Medulla oblongata (tissue), 1 donor: ENCODE measurements around the gene OBSCN.

Source experiments
- DNase-seq: peaks from one replicate; pipeline ENCODE4 v3.0.0-alpha.2; 2015; ENCODE audit errors: extremely low spot score

The OBSCN gene

DNA sequence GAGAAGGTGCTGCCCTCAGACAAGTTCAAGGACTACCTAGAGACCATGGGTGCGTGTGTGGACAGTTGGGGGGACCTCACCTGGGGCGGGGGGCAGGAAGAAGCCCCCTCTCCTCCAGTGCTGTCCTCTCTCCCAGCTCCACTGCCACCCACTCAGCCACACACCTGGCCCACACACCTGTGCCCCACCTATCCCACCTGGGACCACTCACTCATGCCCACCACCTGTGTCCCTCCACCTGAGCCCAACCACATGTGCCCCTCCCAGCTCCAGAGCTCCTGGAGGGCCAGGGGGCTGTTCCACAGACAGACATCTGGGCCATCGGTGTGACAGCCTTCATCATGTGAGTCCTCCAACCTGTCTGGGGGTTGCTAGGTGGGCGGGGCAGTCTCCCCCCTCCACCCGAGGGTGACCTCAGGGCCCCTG lies 169.8 kb downstream of the OBSCN start:
- DNase-seq = no peak

DNA sequence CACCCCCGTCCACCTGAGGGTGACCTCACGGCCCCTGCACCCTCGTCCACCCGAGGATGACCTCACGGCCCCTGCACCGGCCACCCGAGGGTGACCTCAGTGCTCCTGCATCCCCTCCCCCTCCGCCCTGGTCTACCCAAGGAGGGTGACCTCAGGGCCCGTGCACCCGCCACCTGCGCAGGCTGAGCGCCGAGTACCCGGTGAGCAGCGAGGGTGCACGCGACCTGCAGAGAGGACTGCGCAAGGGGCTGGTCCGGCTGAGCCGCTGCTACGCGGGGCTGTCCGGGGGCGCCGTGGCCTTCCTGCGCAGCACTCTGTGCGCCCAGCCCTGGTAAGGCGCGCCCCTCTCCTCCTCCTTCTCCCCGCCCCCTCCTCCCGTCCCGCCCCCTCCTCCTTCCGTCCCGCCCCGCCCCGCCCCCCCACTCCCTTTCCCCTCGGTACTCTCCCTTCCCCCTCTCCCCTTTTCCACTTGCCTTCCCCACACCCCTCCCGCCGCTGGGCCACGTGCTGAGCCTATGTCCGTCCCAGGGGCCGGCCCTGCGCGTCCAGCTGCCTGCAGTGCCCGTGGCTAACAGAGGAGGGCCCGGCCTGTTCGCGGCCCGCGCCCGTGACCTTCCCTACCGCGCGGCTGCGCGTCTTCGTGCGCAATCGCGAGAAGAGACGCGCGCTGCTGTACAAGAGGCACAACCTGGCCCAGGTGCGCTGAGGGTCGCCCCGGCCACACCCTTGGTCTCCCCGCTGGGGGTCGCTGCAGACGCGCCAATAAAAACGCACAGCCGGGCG lies 170.4 kb downstream of the OBSCN start:
- DNase-seq = peak; percentile 57

DNA sequence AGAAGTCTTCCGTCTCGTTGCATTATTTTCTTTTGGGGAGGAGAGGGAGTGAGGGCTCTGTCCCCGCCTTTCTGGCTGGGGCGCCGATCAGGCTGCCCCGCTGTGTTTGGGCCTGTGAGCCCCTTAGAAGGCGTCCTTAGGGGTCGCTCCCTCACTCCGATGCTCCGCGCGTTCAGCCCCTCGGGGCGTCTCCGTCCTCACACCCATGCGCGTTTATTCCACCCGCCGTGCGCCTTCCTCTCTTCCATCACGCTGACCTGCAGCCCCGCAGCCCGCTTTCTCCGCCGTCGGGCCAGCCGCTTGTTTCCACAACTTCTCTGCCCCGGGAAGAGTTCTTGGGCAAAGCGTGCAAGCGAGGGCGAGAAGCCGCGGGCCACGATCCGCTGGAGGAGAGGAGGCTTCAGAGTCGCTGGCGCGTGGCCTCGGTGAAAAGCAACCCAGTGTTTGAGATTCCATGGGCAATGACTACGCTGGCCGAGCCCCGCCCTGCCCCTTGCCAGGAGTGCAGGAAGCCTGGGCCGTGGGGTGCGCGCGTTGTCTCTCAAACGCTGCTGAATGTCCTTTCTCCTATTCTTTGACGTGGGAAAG lies 171.1 kb downstream of the OBSCN start:
- no peak for DNase-seq

DNA sequence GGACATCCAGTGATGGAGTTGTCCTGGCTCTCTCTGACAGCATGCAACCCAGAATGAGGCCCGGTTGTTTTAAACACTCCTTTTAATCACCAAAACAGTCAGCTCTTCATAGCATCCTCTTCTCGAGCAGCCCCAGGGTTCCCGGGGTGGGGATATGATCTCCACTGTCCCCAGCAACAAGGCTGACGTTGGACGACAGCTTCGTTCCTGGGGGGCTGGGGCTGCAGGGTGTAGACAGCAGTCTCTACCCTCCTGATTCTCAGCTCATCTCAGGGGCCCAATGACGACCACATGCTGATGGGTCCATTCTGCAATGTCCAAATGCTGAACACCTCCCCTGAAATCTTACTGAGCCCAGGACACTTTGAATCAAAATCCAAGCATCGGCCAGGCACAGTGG lies 171.8 kb downstream of the OBSCN start:
- DNase-seq = no peak

DNA sequence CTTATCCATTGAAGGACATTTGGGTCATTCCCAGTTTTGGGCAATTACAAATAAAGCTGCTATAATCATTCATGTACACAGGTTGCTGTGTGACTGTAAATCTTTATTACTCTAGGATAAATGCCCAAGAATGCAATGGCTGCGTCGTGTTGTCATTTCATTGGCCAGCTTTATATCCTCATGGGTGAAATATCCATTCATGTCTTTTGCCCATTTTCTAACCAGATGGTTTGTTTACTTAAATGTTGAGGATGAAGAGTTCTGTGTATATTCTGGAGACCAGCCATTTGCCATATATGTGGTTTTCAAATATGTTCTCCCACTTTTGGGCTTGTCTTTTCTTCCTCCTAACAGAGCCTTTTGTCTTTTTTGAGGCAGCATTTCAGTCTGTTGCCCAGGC lies 173.5 kb downstream of the OBSCN start:
- no peak for DNase-seq

GRCh38 chr1:228383773-228384172 lies 175.9 kb downstream of the OBSCN start:
- no peak for DNase-seq

DNA sequence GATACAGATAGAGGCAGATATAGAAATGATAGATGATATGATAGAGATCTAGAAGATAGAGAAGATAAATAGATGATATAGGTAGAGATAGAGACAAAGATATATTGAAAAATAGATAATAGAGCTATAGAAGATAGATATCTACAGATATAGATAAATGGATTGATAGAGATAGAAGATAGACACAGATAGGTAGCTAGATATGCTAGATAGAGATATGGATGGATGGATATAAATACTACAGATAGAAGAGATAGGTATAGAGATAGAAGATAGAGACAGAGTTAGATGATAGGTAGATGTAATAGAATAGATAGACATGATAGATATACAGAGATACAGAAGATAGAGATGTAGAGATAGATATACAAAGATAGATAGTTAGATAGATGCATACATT lies 177.4 kb downstream of the OBSCN start:
- no peak for DNase-seq

DNA sequence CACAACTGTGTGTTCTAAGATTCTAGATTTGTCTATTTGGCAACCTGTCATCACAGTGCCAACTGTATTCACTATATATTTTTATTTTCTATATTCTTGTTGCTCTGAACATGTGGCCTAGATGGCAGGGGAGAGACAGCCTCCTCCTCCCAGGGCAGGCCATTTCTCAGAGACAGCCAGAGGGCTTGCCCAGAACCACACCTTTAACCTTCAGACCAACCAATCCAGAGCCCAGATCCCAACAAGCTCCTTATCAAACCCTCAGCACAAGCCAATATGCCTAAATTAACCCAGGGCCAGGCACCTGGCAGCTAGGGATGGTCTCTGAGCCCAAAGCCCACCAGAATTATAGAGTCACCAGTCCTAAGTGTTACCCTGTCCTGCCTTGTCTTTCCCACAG lies 179.5 kb downstream of the OBSCN start:
- DNase-seq = no peak

GRCh38 chr1:228390649-228391048 lies 182.8 kb downstream of the OBSCN start:
- DNase-seq = no peak

GRCh38 chr1:228391411-228392020 lies 183.7 kb downstream of the OBSCN start:
- no peak for DNase-seq

GRCh38 chr1:228392111-228392936 lies 184.5 kb downstream of the OBSCN start:
- DNase-seq = no peak

DNA sequence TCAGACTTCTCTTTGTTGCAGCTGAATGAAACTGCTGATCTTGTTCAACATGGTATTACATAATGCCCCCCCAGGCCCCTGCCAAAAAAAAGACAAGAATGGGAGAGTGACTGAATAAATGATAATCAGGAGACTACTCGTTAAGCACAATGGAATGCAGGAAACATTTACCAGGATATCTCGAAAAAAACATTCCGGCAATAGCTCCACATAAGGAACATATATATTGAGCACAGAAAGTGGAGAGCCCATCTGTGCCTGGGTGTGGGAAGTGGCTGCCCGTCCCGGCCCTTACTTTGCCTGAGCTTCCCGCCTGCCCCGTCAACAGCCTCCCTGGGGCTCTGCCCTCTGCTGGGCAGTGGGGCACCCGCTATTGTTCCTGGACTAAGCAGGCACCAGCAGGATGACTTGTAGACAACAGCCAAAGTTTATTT lies 185.4 kb downstream of the OBSCN start:
- DNase-seq = peak; percentile 37

GRCh38 chr1:228393811-228394570 lies 186.1 kb downstream of the OBSCN start:
- no peak for DNase-seq

- DNase-seq = no peak
Observed at GRCh38 chr1:228394571-228395394, 186.9 kb downstream of the OBSCN start.

DNA sequence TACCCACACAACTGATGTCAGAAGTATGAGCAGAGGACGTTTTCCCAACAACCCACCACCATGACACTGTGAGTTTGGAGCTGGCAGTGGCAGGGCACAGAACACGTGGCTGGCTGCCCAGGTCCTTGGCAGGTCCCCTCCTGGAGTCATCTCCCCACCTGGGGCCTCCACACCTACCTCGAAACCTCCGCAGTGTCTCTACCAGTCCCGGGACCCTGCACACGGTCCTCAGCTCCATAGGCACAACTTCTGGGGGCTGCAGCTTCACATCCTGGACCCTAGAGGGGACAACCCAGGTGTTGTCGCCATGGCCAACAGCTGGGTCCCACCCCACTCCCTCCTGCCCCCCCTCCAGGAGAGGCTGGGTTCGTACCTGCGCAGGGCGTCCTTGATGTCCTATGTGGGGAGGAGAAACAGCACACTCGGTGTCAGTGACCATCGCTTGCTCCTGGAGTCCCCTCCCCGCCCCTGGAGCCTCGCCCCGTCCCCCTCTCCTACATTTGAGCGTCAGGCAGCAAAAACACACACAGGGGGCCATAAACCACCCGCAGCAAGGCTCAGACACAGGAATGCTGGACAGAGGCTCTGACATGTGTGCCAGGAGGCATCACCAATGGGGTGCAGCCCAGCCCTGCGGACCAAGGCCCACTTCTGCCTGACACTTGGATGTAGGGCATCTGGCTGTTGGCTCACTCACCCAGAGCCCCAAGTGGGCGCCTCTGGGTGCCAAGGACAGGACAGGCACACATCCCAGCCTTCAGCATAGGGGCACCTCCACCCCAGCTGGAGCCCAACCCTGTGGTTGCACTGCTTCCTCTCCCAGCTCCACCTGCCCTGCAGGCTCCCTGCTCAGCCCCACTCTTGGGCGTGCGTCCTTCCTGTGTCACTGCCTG lies 189.2 kb downstream of the OBSCN start:
- no peak for DNase-seq

DNA sequence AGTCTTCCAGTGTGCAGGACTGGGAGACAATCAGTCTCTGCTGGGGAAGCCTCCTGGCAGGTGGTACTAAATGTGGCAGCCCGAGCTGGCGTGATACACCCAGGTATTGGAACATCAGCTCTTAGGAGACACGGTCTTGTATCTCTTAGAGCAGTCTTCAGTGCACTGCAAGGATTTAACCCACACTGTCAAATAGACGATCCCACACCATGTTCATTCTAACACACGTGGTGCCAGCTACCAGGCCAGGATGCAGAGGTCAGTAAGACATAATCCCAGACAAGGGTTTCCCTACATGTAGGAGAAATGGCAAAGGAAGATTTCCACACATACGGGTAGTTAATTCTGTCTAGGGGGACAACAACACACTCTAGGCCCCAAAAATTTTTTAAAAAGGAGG lies 190.1 kb downstream of the OBSCN start:
- no peak for DNase-seq

GRCh38 chr1:228398741-228399461 lies 191.1 kb downstream of the OBSCN start:
- DNase-seq = no peak

DNA sequence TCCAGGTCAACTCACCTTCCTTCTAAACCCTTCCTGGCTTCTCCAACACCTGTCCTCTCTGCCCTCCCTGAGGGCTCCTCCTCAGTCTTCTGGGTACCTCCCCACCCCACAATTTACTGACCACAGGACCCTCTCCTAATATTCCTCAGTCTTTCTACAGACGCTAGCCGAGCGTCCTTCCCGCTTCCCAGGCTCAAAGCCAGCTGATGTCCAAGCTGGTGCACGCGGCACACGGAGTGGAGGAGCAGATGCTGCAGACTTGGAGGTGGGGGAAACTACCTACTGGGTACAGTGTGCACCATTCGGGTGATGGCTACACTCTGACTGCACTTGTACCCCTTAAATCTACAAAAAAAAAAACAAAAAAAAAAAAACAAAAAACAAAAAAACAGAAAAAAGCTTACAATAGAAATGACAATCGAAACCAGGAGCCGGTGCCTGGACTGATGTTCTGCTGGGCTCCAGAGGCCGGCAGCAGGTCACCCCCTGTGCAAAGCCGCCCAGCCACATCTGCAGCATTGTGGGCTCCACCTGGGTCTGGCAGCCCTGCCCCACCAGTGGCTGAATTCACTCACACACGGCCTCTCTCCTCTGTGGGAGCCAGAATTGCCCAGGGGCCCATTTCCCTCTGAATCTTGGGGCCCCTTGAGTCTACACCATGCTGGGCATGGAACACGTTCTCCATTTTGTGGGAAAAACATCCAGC lies 191.8 kb downstream of the OBSCN start:
- no peak for DNase-seq
